Measurements from ENCODE around the gene FICD. TPM values are rescaled to one million over a fixed set of nuclear protein-coding genes. Genes with fewer than 3 reads are reported as not detected.

FICD gene
- total and polyA plus RNA-seq, 2 donors (not counting 1 experiment from before 2014, with no cell fraction given): 1.9 to 8.6 TPM

- Histone ChIP-seq H3K27ac (ENCODE audit: insufficient read depth, low read length) (no peak overlapping the region), H3K79me2 (ENCODE audit: control insufficient read depth, insufficient read depth, low read length) (no peaks in the 10 kb centered on the region), H3K27me3 (ENCODE audit: control insufficient read depth, insufficient read depth, low read length) (no peaks in the 10 kb centered on the region), H3K9ac (ENCODE audit: insufficient read depth, low read length) (no peak overlapping the region), H4K20me1 (ENCODE audit: control insufficient read depth, extremely low read depth, insufficient read depth, low read length) (no peaks in the 10 kb centered on the region), H3K9me3 (ENCODE audit: control insufficient read depth, insufficient read depth, low read depth, low read length) (no peaks in the 10 kb centered on the region), H3K4me3 (replicated peaks in 1 of 4; ENCODE audit: control extremely low read depth in 1 of 4, insufficient read depth in 1 of 4, low read depth in 3 of 4, low read length in 4 of 4) (no peak overlapping the region), H3K4me2 (ENCODE audit: extremely low read depth, insufficient read depth, low read length) (no peak overlapping the region), H3K4me1 (ENCODE audit: control insufficient read depth, extremely low read depth, insufficient read depth, low read length) (no peaks in the 10 kb centered on the region), H2AFZ (ENCODE audit: low read length) (no peak overlapping the region), H3K36me3 (ENCODE audit: control insufficient read depth, insufficient read depth, low read length) (no peaks in the 10 kb centered on the region)
- peak in 1 of 2 donors; percentile 24 for DNase-seq (ENCODE audit: low read depth in 2 of 2)
- TF ChIP-seq CTCF (conservative IDR thresholded peaks at IDR 0.05 in 1 of 2, IDR thresholded peaks at IDR 0.05 in 1 of 2; ENCODE audit: low read depth in 1 of 2, low read length in 2 of 2) (peak; percentile 24 to 45), EZH2 (IDR thresholded peaks at IDR 0.05; ENCODE audit: low read length, missing control alignments) (no peak)
Observed at GRCh38 chr12:108495054-108495453, 20.0 kb upstream of the FICD start.

DNA sequence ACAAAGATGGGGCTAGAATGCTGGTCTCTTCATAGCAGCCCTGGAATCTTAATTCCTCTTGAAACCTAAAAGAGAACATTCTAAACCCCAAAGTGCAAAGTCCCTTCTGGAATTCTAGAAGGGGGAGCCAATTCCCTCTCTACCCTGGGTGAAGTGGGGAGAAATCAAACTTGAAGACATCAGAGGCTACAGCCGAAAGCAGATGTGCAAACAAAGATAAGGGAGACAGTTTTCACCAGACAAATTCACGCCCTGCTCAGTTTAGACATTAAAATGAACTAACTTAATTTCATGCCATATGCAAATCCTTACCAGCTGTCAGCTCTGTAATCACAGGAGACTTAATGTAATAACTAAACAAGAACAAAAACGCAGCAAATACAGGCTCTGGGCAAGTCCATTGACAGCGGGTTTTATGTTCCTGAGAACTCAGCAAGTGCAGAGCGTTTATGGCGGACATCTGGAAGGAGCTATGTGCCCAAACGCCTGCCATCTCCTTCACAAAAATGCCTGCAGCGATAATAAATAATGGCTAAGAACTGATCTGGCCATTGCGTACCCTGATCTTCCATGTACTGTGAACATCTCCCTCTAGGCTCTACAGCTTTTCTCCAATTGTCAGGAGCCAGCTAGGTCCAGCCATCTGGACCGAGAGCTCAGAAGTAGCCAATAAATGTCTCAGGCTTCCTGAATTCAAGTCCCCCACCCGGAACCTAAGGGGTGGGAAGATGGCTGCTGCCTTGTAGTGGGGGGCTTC is 19.1 kb upstream of the FICD start:
- no peak for DNase-seq (ENCODE audit: low read depth in 2 of 2)
- Histone ChIP-seq H3K36me3 (ENCODE audit: control insufficient read depth, insufficient read depth, low read length) (no peaks in the 10 kb centered on the region), H3K9ac (ENCODE audit: insufficient read depth, low read length) (no peak overlapping the region), H3K4me1 (ENCODE audit: control insufficient read depth, extremely low read depth, insufficient read depth, low read length) (no peaks in the 10 kb centered on the region), H3K4me3 (replicated peaks in 1 of 4; ENCODE audit: control extremely low read depth in 1 of 4, insufficient read depth in 1 of 4, low read depth in 3 of 4, low read length in 4 of 4) (no peak overlapping the region), H3K27me3 (ENCODE audit: control insufficient read depth, insufficient read depth, low read length) (no peaks in the 10 kb centered on the region), H3K27ac (ENCODE audit: insufficient read depth, low read length) (no peak overlapping the region), H4K20me1 (ENCODE audit: control insufficient read depth, extremely low read depth, insufficient read depth, low read length) (no peaks in the 10 kb centered on the region), H2AFZ (ENCODE audit: low read length) (no peak overlapping the region), H3K4me2 (ENCODE audit: extremely low read depth, insufficient read depth, low read length) (no peak overlapping the region), H3K79me2 (ENCODE audit: control insufficient read depth, insufficient read depth, low read length) (no peaks in the 10 kb centered on the region), H3K9me3 (ENCODE audit: control insufficient read depth, insufficient read depth, low read depth, low read length) (no peaks in the 10 kb centered on the region)
- TF ChIP-seq EZH2 (IDR thresholded peaks at IDR 0.05; ENCODE audit: low read length, missing control alignments) (no peak), CTCF (conservative IDR thresholded peaks at IDR 0.05 in 1 of 2, IDR thresholded peaks at IDR 0.05 in 1 of 2; ENCODE audit: low read depth in 1 of 2, low read length in 2 of 2) (no peak)

DNA sequence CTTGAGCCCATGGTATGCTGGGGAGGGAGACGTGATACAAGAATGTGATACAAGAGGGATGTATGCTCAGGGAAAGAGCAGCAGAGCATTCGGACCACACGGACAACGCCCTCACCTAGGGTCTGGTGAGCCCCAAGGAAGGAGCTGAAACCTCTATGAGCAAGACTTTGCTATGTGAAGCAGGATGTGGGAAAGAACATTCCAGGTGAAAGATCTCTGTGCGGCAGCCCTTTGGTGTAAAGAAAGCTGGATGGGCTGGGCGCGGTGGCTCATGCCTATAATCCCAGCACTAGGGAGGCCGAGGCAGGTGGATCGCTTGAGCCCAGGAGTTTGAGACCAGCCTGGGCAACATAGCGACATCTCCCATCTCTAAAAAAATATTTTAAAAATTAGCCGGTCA is 16.9 kb upstream of the FICD start:
- Histone ChIP-seq H3K79me2 (ENCODE audit: control insufficient read depth, insufficient read depth, low read length) (no peaks in the 10 kb centered on the region), H3K4me2 (ENCODE audit: extremely low read depth, insufficient read depth, low read length) (no peak overlapping the region), H2AFZ (ENCODE audit: low read length) (no peak overlapping the region), H3K4me3 (replicated peaks in 1 of 4; ENCODE audit: control extremely low read depth in 1 of 4, insufficient read depth in 1 of 4, low read depth in 3 of 4, low read length in 4 of 4) (no peak overlapping the region), H3K36me3 (ENCODE audit: control insufficient read depth, insufficient read depth, low read length) (no peaks in the 10 kb centered on the region), H4K20me1 (ENCODE audit: control insufficient read depth, extremely low read depth, insufficient read depth, low read length) (no peaks in the 10 kb centered on the region), H3K9ac (ENCODE audit: insufficient read depth, low read length) (no peak overlapping the region), H3K27ac (ENCODE audit: insufficient read depth, low read length) (no peak overlapping the region), H3K27me3 (ENCODE audit: control insufficient read depth, insufficient read depth, low read length) (no peaks in the 10 kb centered on the region), H3K9me3 (ENCODE audit: control insufficient read depth, insufficient read depth, low read depth, low read length) (no peaks in the 10 kb centered on the region), H3K4me1 (ENCODE audit: control insufficient read depth, extremely low read depth, insufficient read depth, low read length) (no peaks in the 10 kb centered on the region)
- no peak for DNase-seq (ENCODE audit: low read depth in 2 of 2)
- TF ChIP-seq CTCF (conservative IDR thresholded peaks at IDR 0.05 in 1 of 2, IDR thresholded peaks at IDR 0.05 in 1 of 2; ENCODE audit: low read depth in 1 of 2, low read length in 2 of 2): no peak
- no peak for TF ChIP-seq EZH2 (IDR thresholded peaks at IDR 0.05; ENCODE audit: low read length, missing control alignments)

Data from fibroblast of lung (primary cell).